IPS-NIHi7 (cell line): Measurements from ENCODE around the gene NT5M.
"Not testable (repeated sequence)": the region's sequence is repeated elsewhere in the genome, so short reads cannot be mapped to it uniquely, and the experiment has no call there.

Experiments
- DNase-seq: peaks from one replicate; pipeline ENCODE4 v3.0.0; 2012; ENCODE audit warnings: mixed read lengths; ENCODE audit errors: extremely low spot score

NT5M gene

GRCh38 chr17:17375841-17376240, 72.7 kb downstream of the NT5M start:
- no peak for DNase-seq

- no peak for DNase-seq
These were observed 73.2 kb downstream of the NT5M start for GRCh38 chr17:17376362-17376761.

GRCh38 chr17:17377071-17377967, 74.1 kb downstream of the NT5M start:
- no peak for DNase-seq

- DNase-seq: no peak
These were observed 76.2 kb downstream of the NT5M start for GRCh38 chr17:17379197-17379991.

- no peak for DNase-seq
These were observed 77.2 kb downstream of the NT5M start for GRCh38 chr17:17380145-17380925.

GRCh38 chr17:17381446-17382064, 78.4 kb downstream of the NT5M start:
- no peak for DNase-seq

GRCh38 chr17:17382065-17382459, 78.9 kb downstream of the NT5M start:
- DNase-seq: no peak

- DNase-seq: no peak
These were observed 79.8 kb downstream of the NT5M start for GRCh38 chr17:17382971-17383370.

GRCh38 chr17:17383431-17384290, 80.5 kb downstream of the NT5M start:
- not testable (repeated sequence) for DNase-seq

- DNase-seq: no peak
These were observed 81.1 kb downstream of the NT5M start for GRCh38 chr17:17384291-17384615.

GRCh38 chr17:17384961-17385360, 81.8 kb downstream of the NT5M start:
- DNase-seq: no peak

GRCh38 chr17:17385491-17385890, 82.3 kb downstream of the NT5M start:
- no peak for DNase-seq

- no peak for DNase-seq
These were observed 83.1 kb downstream of the NT5M start for GRCh38 chr17:17386094-17386800.

GRCh38 chr17:17387017-17387497, 83.9 kb downstream of the NT5M start:
- no peak for DNase-seq

- DNase-seq: peak; percentile 82
These were observed 84.6 kb downstream of the NT5M start for GRCh38 chr17:17387498-17388362.

- DNase-seq: no peak
These were observed 85.7 kb downstream of the NT5M start for GRCh38 chr17:17388657-17389496.

- no peak for DNase-seq
These were observed 88.6 kb downstream of the NT5M start for GRCh38 chr17:17391668-17392370.
